Fibroblast of skin of right biceps (primary cell): Measurements from ENCODE around the gene ABL1.

Experiments
- DNase-seq: peaks from one replicate; pipeline ENCODE4 v3.0.0-alpha.2; 2013

The ABL1 gene

DNA sequence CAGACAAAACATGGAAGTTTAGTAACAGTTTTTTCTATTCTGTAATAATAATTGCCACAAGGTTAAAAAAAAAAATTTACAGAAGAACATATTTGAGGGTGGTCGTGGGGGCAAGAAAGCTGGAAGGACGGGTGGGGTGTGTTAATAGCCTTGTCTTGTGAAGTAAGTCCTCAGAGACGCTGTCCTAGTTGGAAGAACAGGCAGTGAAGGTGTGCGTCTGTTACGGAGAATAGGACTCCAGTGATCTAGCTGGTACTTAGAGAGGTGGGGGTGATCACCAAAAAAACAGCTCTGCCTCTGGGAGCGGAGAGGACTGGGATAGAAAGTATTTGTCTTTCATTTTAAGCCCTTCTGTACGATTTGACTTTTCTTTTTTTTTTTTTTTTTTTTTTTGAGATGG lies 17.7 kb downstream of the ABL1 start:
- DNase-seq = no peak

GRCh38 chr9:130854092-130854491 lies 19.0 kb downstream of the ABL1 start:
- no peak for DNase-seq

- DNase-seq = no peak
Observed at GRCh38 chr9:130854835-130855234, 19.8 kb downstream of the ABL1 start.

GRCh38 chr9:130856474-130856873 lies 21.4 kb downstream of the ABL1 start:
- no peak for DNase-seq

DNA sequence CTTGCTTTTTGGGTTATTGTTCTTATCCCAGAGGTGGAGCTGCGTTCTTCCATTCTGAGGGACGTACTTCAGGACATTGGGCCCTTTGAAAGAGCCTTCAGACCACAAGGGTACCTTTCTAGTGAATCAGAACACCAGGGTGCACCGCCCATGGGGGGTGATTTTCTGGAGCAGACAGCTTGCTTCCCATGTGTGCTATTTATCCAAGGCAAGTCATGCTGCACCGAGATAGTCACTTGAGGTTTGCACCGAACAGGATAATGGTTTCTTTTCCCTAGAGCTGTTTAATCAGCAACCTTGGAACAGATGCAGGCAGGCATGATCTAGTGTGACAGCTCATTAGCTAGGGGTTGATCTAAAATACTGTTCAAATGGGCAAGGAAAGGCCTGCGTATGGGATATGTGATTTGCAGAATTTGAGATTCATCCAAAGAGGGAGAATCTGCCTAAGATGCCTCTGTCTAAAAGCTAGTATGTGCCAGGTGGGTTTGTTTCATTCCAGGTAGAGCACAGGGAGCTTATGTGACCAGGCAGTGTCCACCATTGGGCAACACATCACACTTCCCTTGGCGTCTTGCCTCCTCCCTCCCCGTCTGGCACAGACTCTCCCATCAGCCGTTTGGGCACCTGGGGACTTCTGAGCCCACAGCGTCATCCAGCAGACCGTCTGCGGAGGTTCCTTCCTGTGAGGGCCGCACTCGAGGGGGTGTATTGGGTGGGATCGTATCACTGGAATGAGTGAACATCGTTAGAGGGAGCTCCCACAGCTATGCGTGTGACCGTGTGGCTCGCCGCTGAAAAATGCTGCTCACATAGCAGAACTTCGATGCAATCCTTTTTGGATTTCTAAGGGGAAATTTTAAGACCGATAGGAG lies 23.0 kb downstream of the ABL1 start:
- peak; percentile 94 for DNase-seq

DNA sequence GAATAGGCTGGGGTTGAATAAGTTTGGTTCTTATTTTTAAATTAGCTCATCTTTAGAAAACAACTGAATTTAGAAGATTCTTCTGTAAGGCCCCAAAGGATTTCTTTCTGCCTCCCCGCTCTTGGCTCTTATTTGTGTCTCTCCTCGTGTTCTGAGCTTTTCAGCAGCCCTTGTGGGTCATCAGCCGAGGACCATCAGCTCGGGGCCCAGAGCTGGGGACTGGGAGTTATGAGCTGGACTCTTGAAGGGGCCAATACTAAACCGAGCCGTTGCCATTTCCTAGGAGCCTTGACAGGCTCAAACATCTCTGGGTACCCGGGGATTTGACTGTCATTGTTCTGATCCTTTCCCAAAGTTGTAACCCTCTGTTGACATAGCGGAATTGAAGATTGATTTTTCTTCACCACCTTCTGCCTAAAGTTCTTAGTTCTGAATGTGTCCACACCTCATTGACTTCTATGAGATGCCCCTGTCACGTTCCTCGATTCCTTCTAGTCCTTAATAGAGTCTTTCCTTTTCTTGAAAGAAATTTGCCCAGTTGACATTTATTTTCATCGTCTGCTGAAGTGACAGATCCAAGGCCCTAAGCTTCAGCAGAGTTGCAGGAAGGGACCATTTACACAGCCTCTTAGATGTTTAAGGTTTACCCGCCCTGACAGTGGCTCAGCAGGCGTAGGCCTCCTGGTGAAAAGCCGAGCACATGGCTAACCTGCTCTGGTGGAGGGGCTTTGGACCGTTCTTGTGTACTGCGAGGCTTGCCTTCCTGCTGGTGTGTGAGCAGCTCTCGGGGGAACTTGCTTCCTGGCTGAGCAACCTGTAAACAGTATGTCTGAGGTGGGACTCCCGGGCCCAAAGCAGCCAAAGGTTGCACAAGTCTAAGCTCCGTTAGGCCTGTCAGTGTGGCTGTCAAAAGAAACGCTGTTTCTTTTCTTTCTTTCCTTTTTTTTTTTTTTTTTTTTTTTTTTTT lies 24.0 kb downstream of the ABL1 start:
- DNase-seq = no peak

GRCh38 chr9:130860458-130861316 lies 25.6 kb downstream of the ABL1 start:
- DNase-seq = peak; percentile 98

DNA sequence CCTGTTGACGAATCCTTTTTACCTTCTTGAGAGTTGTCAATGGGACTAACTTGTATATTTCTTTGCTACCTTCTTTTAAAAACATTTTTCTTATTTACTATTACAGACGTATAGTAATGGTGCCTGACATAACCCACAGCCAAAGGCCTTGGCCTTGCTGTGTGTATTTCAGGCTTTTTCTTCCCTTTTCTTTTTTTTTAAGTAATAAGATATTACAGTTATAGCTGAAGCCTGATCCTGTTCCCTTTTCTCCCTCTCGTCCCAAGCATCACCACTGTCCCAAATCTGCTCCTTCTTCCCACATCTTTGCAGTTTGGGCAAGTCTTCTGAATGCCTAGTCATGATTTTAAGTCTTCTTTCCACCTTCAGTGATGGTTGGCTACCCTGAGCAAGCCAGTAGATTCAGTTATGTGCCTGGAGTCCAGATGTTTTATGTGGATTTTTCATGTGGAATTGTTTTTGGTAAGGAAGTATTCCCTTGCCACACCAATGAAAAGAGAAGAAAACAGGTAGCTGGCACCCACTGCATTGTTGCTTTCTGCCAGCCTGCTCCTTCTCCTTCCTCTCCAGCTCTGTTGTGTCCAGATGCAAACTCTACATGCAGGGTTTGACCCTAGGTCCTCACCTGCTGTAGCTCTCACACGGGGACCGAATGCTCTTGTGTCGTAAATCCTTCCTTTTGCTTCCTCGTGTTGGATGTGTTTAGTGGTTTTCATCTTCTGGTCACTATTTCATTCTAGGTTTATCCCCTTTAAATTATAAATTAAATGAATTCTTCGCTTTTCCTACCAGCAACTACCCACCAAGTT lies 26.5 kb downstream of the ABL1 start:
- DNase-seq = no peak

- no peak for DNase-seq
Observed at GRCh38 chr9:130862217-130862616, 27.2 kb downstream of the ABL1 start.

- DNase-seq = no peak
Observed at GRCh38 chr9:130862747-130863146, 27.7 kb downstream of the ABL1 start.

- no peak for DNase-seq
Observed at GRCh38 chr9:130864541-130864940, 29.5 kb downstream of the ABL1 start.

DNA sequence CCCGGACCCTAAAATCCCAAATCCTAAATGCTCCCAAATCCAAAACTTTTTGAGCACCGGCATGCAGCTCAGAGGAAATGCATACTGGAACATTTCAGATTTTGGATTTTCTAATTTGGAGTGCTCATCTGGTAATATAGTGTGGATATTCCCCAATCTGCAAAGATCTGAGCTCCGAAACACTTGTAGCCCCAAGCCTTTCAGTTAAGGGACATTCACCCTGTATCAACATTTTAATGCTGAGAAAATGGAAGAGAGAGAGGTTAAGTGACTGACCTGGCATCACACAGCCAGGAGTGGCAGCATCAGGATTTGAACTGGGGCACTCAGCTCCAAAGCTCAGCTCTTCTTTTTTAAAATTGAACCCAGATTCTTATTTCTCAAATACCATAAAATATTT lies 30.9 kb downstream of the ABL1 start:
- DNase-seq = no peak

GRCh38 chr9:130866474-130866965 lies 31.5 kb downstream of the ABL1 start:
- peak; percentile 91 for DNase-seq

GRCh38 chr9:130867556-130867955 lies 32.5 kb downstream of the ABL1 start:
- no peak for DNase-seq

DNA sequence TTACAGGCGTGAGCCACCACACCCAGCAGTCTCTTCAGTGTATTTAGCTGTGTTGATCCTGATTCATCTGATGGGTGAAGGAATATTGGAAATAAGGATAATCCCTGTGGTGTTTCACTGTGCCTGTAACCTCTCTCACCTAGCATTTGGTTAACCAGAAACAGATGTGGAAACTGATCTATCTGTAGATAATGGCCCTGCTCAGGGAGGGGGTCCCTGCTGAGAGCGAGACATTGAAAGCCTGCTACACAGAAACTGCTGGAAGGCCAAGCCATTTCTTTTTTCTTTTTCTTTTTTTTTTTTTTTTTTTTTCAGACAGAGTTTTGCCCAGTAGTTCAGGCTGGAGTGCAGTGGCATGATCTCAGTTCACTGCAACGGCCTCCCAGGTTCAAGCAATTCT lies 33.2 kb downstream of the ABL1 start:
- DNase-seq = peak; percentile 28

DNA sequence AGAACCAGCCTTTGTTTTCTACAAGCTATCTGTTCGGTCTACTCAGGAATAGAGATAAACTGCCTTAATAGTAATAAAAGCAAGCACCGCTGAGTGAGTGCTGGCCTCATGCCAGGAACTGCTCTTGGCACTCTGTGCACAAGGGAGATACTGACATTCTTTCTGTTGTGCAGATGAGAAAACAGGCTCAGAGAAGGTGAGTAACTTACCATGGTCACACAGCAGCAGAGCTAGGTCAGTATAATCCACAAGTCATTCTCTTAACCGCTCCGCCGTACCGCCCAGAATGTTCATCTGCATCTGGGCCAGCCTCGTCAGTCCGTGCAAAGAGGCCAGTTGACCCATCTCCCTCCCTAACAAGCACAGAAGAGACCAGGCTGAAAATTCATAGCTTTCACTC lies 34.2 kb downstream of the ABL1 start:
- DNase-seq = peak; percentile 39

- no peak for DNase-seq
Observed at GRCh38 chr9:130870491-130871381, 35.7 kb downstream of the ABL1 start.

- no peak for DNase-seq
Observed at GRCh38 chr9:130871395-130872062, 36.5 kb downstream of the ABL1 start.

DNA sequence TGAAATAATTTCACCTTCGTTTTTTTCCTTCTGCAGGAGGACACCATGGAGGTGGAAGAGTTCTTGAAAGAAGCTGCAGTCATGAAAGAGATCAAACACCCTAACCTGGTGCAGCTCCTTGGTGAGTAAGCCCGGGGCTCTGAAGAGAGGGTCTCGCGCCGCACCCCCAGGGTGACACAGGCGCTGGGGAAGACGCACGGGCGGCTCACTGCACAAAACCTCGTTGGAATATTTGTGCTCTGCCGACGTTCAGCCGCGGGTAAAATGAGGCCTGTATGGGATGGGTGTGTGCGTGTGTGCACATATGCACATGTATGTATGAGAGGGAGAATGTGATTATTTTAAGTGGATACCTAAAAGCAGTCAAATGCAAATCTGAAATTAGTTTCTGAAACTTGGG lies 37.0 kb downstream of the ABL1 start:
- DNase-seq = no peak

GRCh38 chr9:130872508-130872907 lies 37.5 kb downstream of the ABL1 start:
- no peak for DNase-seq
